SKM-1 (cell line): ENCODE results near the gene PCBP2.
"Not testable (repeated sequence)": the region's sequence is repeated elsewhere in the genome, so short reads cannot be mapped to it uniquely, and the experiment has no call there.

Experiments
- DNase-seq: peaks from one replicate; lab custom pipeline; 2025; ENCODE audit not compliant: unreplicated experiment; lab: John Stamatoyannopoulos, UW

PCBP2 gene

DNA sequence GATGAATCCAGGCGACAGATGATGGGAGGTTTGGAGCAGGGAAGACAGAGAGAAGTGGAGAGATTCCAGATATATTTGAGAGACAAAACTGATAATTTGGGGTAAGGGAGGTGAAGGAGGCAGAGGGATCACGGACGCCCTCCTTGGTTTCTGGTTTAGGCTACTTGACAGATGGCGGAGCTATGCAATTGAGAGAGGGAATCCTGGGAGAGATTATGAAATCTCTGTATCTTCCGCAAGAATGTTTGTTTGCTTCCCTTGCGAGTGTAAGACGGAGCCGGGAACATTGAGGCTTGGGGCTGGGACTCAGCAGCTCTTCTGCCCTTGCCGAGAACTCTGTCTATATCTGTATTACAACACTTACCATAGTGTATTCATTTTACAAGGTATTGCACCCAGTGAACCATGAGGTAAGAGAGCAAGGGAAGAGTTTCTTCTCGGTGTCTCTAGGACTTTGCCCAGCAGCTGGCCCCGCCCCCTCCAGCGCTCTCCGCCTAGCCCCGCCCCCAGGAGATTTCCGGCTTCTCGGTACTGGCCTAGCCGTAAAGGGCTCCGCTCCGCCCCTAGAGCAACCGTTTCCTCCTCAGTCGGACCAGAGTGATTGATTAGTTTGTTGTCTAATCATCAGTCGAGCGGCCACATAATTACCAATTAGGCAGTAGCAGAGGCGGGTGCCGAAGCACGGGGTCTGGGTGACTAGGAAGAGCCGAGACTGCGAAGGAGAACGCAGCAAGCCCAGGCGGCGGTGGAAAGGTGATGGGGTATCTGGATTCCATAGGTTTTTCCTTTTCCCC lies 10.7 kb upstream of the PCBP2 start, which contains the start of gene PRR13:
Gene PRR13 (plus strand): TSS at position 695 of the 794 bp plus-strand sequence. CDS start 981 bp downstream, outside the sequence.
- DNase-seq = peak; percentile 84

DNA sequence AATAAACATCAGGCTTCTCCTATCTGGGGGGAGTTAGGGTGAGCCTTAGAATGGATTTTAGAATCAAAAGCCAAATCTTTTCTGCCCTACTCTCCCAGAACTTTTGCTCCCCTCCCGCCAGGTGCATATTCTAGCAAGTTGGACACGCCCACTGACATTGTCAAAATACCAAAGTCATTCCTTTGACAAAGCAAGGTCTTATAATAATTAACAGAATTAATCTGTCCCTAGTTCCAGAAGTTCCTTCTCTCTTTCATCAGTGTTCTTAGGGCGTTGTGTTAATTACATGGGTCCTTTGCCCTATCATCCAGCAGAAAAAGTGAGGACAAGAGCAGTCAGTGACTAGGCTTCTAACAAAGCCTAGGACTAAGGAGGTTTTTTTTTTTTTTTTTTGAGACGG lies 7.9 kb upstream of the PCBP2 start:
- DNase-seq = no peak

DNA sequence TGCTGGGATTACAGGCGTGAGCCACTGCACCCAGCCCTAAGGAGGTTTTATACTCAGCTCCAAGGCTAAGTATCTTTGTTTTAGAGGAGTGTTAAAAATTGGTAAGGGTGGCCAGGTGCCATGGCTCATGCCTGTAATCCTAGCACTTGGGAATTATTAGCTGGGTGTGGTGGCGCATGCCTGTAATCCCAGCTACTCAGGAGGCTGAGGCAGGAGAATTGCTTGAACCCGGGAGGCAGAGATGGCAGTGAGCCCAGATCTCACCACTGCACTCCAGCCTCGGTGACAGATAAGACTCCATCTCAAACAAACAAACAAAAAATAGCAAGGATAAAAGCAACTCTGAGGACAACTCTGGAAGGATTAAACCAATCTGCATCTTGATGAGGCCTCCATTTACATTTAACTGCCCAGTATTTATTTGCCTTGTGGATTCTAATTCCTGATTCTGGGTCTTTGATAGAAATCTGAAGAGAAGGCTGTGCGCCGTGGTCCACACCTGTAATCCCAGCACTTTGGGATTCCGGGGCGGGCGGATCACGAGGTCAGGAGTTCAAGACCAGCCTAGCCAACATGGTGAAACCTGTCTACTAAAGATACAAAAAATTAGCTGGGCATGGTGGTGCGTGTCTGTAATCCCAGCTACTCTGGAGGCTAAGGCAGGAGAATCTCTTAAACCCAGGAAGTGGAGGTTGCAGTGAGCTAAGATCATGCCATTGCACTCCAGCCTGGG lies 7.1 kb upstream of the PCBP2 start:
- DNase-seq = not testable (repeated sequence)

DNA sequence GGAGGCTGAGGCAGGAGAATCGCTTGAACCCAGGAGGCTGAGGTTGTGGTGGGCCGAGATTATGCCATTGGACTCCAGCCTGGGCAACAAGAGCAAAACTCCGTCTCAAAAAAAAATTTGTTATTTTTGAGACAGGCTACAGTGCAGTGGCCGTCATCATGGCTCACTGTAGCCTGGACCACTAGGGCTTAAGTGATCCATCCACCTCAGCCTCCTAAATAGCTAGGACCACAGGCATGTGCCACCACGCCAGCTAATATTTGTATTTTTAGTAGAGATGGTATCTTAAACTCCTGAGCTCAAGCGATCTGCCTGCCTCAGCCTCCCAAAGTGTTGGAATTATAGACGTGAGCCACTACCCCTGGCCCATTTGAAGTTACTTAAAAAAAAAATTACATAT lies 966 bp upstream of the PCBP2 start:
- no peak for DNase-seq

DNA sequence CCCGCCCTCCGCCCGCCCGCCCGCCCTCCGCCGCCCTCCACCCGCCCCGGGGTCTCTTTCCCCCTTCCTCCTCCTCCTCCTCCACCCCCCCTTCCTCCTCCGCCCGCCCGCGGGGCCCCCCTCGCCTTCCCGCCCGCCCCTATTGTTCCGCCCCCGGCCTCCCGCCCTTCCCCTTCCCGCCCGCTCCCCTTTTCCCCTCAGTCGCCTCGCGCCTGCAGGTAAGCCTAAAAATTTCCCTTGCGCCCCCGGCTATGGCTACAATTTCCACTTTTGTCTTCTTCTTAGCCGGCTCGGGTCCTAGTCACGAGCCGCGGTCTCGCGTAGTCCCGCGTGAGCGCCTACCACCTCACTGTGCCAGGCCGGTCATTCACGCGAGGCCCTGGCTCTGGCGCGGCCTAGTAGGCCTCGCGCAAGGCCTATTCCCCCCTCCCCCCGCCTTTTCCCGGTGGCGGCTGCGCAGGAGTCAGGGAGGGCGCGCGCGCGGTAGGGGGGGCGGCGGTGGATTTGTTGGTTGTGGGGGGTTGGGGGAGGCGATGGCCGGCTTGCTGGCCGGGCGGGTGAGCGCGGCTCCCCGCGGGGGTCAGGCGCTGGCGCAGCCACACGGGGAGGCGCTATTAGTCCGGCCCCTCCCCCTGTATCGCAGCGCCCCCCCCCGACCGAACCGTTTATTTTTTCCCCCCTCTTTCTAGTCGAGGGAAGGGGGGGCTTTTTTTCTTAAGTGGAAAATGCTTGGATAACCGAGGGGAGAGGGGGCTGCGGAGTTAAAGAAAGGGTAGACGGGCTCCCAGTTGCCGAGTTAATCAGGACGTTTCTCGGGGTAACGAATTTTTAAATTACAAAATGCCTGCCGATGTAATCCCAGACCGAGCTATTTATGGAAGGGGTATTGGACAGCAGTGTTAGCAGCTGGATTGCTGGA lies 516 bp downstream of the PCBP2 start:
- no peak for DNase-seq

DNA sequence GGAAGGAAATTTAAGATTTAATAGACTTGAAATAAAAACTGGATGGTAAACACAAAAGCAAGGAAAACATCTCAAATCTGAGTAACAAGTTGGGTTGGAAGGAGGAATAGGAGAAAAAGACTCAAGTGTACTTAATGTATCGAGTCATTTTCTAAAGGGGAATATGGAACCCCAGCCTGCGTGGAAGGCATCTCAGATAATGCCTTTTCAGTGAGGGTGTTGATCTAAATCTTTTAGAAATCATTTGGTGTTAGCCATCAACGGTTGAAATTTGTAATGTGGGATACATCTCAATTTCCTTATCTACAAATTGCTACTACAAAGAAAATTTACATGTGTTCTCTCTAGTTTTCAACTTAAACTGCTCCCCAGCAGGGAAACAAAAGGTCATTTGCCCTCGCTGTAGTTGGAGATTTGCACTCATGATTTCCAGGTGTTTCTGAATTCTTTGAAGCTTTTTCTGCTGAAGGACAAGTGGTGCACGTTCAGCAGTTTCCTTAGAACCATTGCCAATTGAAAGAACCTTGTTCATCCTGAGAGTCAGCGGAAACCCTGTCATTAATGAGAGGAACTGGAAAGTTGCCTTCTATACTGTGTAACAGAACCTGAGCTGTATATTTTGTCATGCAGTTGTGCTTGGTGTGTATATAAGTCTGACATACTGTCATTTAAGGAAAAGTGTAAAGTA lies 2.2 kb downstream of the PCBP2 start:
- DNase-seq = no peak

DNA sequence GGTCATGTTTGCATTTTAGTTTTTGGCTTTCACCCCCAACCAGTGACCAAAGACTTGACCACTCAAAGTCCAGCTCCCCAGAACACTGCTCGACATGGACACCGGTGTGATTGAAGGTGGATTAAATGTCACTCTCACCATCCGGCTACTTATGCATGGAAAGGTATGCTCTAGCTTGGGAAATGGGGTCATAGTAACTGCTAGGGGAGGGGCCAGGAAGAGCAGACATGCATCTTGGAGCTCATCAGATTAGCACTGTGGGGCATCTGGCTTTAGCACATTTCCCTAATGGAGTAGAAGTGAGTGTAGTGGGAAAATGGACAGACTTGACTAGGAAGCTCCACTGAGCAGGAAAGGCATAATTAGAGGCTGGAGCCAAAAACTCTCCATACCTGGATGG lies 2.8 kb downstream of the PCBP2 start:
- DNase-seq = no peak

DNA sequence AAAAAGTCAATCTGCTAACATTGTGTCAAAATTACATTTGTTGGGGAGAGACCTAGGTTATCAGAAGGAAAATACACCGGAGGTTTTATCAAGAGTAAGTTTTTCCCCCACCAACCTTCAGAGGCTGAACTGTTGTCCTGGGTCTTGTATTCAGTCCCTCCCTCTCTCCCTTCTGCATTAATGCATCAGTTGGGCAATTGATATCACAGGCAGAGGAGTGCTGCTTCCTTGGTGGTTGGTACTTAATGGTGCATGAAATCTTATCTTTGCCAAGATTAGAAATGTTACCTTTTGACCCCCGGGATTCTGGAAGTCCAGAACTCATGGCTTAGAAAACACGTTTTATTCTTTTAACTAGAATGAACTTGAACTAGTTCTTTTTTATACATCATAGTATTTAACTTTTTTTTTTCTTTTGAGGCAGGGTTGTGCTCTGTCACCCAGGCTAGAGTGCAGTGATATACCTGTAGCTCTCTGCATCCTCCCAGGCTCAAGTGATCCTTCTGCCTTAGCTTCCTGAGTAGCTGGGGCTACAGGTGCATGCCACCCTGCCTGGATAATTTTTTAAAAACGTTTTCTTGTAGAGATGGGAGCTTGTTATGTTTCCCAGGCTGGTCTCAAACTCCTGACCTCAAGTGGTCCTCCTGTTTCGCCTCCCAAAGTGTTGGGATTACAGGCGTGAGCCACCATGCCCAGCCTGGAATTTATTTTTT lies 4.9 kb downstream of the PCBP2 start:
- no peak for DNase-seq

DNA sequence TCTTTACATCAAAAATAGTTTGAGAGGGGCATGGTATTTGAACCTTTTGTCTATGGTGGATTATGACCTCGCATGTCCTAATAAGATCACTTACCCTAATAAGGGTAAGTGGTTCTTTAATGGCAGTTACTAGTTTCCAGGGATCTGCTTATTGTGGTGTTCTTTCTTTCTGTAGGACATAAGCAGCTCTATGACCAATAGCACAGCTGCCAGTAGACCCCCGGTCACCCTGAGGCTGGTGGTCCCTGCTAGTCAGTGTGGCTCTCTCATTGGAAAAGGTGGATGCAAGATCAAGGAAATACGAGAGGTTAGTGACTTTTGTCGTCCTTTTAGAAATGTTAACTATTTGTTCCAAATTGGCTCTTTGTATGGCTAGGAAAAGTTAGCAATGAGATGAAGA lies 7.2 kb downstream of the PCBP2 start:
- no peak for DNase-seq

DNA sequence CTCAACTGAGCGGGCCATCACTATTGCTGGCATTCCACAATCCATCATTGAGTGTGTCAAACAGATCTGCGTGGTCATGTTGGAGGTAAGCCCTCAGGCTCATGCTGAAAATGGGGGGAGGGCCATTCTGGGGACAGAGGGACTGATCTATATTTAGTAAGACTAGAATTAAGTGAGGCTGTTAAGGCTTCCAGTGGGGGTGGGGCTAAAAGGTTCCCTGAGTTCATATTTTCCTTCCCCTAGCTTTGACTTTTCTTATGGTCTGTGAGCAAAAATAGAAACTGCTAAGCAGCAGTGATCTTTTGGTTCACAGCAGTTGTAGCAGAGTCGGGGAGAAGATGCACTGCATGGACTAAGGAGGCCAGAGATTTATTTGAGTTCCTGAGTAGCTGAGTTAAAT lies 9.2 kb downstream of the PCBP2 start:
- DNase-seq = no peak

DNA sequence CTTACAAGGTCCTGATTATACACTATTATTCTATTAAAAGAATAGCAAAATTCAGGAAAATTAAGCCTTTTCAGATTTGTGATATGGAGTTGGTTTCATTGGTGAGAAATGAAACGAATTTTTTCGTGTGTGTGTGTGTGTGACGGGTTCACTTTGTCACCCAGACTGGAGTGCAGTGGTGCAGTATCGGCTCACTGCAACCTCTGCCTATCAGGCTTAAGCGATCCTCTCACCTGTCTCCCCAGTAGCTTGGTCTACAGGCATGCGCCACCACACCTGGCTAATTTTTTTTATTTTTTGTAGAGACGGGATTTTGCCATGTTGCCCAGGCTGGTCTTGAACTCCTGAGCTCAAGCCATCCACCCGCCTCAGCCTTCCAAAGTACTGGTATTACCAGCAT lies 9.7 kb downstream of the PCBP2 start:
- no peak for DNase-seq

DNA sequence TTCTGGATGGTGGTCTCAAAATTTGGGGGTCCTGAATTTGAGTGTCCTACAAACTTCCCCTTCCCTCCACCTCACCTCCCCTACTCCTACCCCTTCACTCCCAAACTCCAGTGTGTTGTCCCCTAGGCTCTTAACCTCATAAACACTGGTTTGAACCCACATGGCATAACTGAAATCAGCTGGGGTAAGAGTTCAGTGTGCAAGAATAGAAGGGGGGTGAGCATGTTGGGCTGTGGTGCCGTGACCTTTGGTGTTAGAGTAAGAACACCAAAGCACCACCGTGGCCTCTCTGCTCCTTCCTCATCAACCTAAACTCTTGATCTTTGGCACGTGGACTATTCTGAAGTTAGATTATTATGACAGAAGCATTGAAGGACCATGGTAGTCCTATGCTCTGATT lies 11.0 kb downstream of the PCBP2 start:
- DNase-seq = no peak

DNA sequence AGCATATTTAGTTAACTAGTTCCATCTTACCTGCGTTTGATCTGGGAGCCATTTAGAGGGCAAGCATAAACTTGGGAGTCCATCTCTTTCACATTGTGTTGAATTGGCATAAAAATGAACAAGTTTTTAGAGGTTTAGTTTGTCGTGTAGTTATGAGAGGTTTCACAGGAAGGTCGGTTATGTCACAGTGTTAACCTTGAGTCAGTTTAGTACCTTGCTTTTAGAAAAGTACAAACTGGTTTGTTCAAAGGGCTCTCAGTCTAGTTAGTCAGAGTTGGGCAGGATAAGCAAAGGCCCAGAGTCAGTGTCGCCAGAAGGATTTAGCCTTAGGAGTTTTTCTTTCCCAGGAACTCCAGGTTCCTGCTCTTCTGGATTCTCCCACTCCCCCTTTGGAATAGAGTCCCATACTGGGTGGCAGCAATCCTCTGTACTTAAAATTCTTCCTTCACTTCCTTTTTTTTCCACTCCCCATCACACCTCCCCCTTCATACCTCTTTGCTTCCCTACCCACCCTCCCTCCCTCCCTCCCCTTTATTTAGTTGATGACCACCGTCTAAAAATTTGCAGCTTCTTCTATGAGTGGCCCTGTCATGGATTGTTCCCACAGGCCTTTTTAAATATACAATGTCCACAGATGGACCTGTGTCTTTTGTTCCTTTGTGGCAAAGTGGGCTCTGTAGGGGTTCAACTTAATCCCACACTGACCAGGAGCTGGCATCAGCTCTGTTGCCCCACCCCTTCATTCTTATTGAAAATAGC lies 12.1 kb downstream of the PCBP2 start:
- no peak for DNase-seq

DNA sequence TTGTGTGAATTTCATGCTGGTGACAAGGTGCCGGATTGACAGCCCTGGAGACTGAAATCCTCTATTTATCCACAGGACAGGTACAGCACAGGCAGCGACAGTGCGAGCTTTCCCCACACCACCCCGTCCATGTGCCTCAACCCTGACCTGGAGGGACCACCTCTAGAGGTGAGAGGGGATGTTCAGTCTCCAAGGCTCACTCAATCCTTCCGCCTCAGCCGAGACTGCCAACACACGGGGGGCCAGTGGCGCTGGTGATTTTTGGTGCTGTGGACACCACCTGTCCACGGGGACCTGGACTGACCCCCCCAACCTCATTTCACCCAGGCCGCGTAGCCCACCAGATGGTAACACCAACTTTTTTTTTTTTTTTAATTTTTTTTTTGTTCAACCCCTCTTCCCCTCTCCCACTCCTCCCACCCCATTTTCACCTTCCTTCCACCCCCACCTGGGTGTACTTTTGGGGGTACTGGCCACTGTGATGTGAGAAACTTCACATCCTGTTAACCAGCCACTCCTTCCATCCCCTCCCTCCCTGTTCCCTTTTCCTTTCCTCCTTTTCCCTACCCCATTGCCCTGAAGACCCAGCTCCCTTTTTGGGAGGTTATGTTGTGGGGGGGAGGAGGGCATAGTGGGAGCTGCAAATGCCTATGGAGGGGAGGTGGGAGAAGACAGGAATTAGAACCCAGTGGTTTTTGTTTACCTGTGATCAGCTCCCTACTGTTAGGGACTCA lies 12.9 kb downstream of the PCBP2 start:
- DNase-seq = no peak

DNA sequence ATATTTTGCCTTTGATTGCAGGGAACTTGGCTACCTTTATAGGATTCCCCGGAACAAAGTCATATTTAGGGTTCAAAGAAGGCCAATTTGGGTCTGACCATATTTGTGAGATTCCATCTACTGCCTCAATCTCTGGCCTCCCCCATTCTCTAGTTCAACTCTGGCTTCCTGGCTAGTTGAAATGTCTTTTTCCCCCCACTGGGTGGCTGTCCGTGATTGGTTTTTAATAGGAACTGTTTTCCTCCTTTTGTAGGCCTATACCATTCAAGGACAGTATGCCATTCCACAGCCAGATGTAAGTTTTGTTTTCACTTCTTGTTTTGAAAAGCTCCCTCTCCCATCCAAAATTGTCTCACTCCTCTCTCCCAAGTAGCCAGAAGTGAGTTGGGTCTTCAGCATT lies 13.8 kb downstream of the PCBP2 start:
- no peak for DNase-seq

DNA sequence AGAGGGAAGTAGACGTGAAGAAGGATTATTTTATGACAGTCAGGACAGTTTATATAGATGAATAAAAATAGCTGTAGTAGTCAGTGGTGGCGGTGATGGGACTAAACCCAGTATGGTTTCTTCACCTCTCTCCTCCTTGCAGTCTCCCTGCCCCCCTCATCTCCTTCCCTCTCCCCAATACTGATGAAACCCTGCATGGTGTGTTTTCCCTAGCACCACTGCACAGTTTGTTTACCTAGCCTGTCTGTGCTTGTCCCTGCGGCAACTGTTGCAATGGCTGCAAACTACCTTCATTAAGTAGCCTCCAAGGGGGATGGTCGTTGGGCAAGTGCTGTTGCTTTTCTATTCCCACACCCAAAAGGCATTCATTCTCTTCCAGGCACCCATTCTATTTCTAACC lies 14.7 kb downstream of the PCBP2 start:
- DNase-seq = no peak

DNA sequence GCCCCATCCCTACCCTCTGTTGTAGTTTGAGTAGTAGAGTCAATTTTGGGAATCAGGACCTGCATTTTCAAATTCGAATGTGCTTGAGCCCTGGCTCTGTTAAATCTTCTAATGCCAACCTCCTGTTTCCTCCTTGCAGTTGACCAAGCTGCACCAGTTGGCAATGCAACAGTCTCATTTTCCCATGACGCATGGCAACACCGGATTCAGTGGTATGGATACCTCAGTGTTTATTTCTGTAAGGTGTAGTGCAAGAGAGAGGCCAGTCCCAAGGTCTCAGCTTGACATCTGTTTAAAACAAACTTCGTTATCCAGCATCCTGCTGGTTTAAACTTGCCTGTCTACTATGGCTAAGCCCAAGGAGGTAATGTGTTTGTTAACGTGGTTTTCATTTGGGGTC lies 15.2 kb downstream of the PCBP2 start:
- no peak for DNase-seq

DNA sequence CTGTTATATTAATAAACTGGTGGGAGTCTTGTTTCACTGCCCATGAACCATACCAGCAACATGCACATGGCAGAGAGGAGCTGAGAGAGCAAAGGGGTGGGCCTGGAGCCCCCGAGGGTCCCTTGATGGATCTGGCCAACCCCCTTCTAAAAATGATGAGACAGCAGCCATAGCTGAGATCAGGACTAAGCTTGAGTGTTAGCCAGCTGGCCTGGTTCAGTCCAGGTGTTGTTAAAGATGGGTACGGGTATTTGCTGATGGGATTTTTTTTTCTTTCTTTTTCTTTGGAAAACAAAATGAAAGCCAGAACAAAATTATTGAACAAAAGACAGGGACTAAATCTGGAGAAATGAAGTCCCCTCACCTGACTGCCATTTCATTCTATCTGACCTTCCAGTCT lies 16.0 kb downstream of the PCBP2 start:
- no peak for DNase-seq

DNA sequence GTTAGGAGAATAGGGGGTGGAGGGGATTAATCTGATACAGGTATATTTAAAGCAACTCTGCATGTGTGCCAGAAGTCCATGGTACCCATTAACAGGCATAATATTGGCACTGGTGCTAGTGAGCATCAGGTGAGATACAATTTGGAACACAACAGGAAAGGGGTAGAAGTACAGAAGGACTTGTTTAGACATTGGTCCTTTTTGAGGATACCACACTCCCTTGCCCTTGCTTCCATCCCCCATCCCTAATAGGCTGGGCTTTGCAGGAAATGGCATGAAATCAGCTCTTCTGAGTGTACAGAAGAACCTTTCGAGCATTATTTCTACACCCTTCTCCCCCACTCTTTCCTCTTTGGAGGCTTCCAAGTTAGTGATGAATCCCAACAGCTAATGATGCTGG lies 16.4 kb downstream of the PCBP2 start:
- no peak for DNase-seq
